A549 (cell line): ENCODE data around the gene RSL24D1.

ENCODE experiments used
- BHLHE40 ChIP-seq: IDR thresholded peaks from 2 replicates; pipeline ENCODE4 v1.6.1; 2012; ENCODE audit warnings: low read depth, low read length, inconsistent platforms
- EP300 ChIP-seq, 2 experiments: fragments of >200 bp; sonication (Bioruptor Twin); formaldehyde crosslinking; IDR thresholded peaks; 2 replicates in 1 of 2; 3 replicates in 1 of 2; pipeline ENCODE4 v1.6.1; 2016 to 2017
- FOSL2 ChIP-seq, 2 experiments: fragments of 450-650 bp in 1 of 2; fragments of >200 bp in 1 of 2; sonication (Bioruptor Twin) in 1 of 2; formaldehyde crosslinking; IDR thresholded peaks; 2 replicates each; pipeline versions ENCODE4 v1.5.0 to v1.6.1; 2016 to 2020; ENCODE audit warnings: mild to moderate bottlenecking in 1 of 2, moderate library complexity in 1 of 2
- RFX5 ChIP-seq: fragments of 450-650 bp; IDR thresholded peaks from 2 replicates; pipeline ENCODE4 v1.7.1; 2014; ENCODE audit warnings: antibody characterized with exemption, mild to moderate bottlenecking, moderate library complexity
- SMC3 ChIP-seq: fragments of >200 bp; sonication (Bioruptor Twin); formaldehyde crosslinking; IDR thresholded peaks from 3 replicates; pipeline ENCODE4 v1.6.1; 2018; ENCODE audit warnings: inconsistent platforms
- TF ChIP-seq, protein P1 (sequence below): fragments of >200 bp; sonication (Bioruptor Twin); formaldehyde crosslinking; IDR thresholded peaks from 3 replicates; pipeline ENCODE4 v1.5.1; 2016
- TF ChIP-seq, protein P2 (sequence below): fragments of 200-600 bp; sonication (generic); IDR thresholded peaks from 2 replicates; pipeline ENCODE4 v1.6.1; 2016; ENCODE audit warnings: antibody characterized with exemption, mild to moderate bottlenecking, moderate library complexity

DNA sequence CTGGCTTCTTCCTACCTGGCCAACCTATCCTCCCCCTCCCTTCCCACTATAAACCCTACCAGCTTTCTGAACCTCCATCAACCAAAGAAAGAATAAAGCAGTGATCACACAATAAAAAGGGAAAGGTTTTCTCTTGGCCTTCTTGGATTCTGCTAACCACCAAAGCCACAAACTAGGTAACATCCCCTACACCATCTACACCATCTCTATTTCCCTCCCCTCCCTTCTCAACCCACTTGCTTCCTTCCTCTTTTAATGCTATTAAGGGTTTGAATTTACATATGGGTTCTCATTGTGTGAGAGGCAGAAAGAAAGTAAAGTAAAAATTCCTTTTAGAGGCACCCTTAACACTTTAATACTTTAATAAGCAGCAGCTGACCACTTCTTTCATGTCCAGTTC is 25.8 kb upstream of the RSL24D1 start:
- TF ChIP-seq SMC3 (no peak), FOSL2 (IDR thresholded peaks at IDR 0.05) (no peak), FOSL2 (CRISPR knock-in tag; IDR thresholded peaks at IDR 0.05) (no peak), EP300 (IDR thresholded peaks at IDR 0.05) (no peak), BHLHE40 (no peak), RFX5 (no peak)
- TF ChIP-seq, protein P1, sequence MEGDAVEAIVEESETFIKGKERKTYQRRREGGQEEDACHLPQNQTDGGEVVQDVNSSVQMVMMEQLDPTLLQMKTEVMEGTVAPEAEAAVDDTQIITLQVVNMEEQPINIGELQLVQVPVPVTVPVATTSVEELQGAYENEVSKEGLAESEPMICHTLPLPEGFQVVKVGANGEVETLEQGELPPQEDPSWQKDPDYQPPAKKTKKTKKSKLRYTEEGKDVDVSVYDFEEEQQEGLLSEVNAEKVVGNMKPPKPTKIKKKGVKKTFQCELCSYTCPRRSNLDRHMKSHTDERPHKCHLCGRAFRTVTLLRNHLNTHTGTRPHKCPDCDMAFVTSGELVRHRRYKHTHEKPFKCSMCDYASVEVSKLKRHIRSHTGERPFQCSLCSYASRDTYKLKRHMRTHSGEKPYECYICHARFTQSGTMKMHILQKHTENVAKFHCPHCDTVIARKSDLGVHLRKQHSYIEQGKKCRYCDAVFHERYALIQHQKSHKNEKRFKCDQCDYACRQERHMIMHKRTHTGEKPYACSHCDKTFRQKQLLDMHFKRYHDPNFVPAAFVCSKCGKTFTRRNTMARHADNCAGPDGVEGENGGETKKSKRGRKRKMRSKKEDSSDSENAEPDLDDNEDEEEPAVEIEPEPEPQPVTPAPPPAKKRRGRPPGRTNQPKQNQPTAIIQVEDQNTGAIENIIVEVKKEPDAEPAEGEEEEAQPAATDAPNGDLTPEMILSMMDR: no peak
- TF ChIP-seq, protein P2, sequence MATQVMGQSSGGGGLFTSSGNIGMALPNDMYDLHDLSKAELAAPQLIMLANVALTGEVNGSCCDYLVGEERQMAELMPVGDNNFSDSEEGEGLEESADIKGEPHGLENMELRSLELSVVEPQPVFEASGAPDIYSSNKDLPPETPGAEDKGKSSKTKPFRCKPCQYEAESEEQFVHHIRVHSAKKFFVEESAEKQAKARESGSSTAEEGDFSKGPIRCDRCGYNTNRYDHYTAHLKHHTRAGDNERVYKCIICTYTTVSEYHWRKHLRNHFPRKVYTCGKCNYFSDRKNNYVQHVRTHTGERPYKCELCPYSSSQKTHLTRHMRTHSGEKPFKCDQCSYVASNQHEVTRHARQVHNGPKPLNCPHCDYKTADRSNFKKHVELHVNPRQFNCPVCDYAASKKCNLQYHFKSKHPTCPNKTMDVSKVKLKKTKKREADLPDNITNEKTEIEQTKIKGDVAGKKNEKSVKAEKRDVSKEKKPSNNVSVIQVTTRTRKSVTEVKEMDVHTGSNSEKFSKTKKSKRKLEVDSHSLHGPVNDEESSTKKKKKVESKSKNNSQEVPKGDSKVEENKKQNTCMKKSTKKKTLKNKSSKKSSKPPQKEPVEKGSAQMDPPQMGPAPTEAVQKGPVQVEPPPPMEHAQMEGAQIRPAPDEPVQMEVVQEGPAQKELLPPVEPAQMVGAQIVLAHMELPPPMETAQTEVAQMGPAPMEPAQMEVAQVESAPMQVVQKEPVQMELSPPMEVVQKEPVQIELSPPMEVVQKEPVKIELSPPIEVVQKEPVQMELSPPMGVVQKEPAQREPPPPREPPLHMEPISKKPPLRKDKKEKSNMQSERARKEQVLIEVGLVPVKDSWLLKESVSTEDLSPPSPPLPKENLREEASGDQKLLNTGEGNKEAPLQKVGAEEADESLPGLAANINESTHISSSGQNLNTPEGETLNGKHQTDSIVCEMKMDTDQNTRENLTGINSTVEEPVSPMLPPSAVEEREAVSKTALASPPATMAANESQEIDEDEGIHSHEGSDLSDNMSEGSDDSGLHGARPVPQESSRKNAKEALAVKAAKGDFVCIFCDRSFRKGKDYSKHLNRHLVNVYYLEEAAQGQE: no peak
